ENCODE results near the gene MTMR8. TPM values are rescaled to one million over a fixed set of nuclear protein-coding genes. Genes with fewer than 3 reads are reported as not detected.

Gene MTMR8
- total RNA-seq, 4 donors from 2014 or later = 0.42 to 2.3 (median 1.3) TPM

- WGBS = 64% methylated on average over 4 of the region's 4 CpGs
- H3K9me3 ChIP-seq = no peaks in the 10 kb centered on the region
- no peaks in the 10 kb centered on the region for H3K36me3 ChIP-seq
- H3K4me1 ChIP-seq = no peaks in the 10 kb centered on the region
- TF ChIP-seq POLR2AphosphoS5 (IDR thresholded peaks at IDR 0.05) = no peak
- no peak for TF ChIP-seq EP300 (IDR thresholded peaks at IDR 0.05)
- no peak for TF ChIP-seq CTCF (IDR thresholded peaks at IDR 0.05)
- no peak for TF ChIP-seq POLR2A (IDR thresholded peaks at IDR 0.05)
- no peaks in the 10 kb centered on the region for H3K27me3 ChIP-seq
- no peak overlapping the region for H3K4me3 ChIP-seq
- H3K27ac ChIP-seq = no peak overlapping the region
- DNase-seq (ENCODE audit: low spot score in 2 of 2) = no peak
Observed at GRCh38 chrX:64350047-64350446, 45.2 kb downstream of the MTMR8 start.

- 54% methylated on average over 1 of the region's 1 CpG for WGBS
- H3K27me3 ChIP-seq = no peaks in the 10 kb centered on the region
- DNase-seq (ENCODE audit: low spot score in 2 of 2) = no peak
- TF ChIP-seq CTCF (IDR thresholded peaks at IDR 0.05) = no peak
- TF ChIP-seq EP300 (IDR thresholded peaks at IDR 0.05) = no peak
- no peak for TF ChIP-seq POLR2A (IDR thresholded peaks at IDR 0.05)
- no peak for TF ChIP-seq POLR2AphosphoS5 (IDR thresholded peaks at IDR 0.05)
- no peaks in the 10 kb centered on the region for H3K4me1 ChIP-seq
- no peak overlapping the region for H3K27ac ChIP-seq
- H3K36me3 ChIP-seq = no peaks in the 10 kb centered on the region
- H3K4me3 ChIP-seq = no peak overlapping the region
- no peaks in the 10 kb centered on the region for H3K9me3 ChIP-seq
Observed at GRCh38 chrX:64342811-64343210, 52.4 kb downstream of the MTMR8 start.

GRCh38 chrX:64338296-64338695, 57.0 kb downstream of the MTMR8 start:
- TF ChIP-seq CTCF (IDR thresholded peaks at IDR 0.05) = no peak
- no peak for TF ChIP-seq POLR2A (IDR thresholded peaks at IDR 0.05)
- no peak for TF ChIP-seq EP300 (IDR thresholded peaks at IDR 0.05)
- H3K36me3 ChIP-seq = no peaks in the 10 kb centered on the region
- no peak overlapping the region for H3K4me3 ChIP-seq
- 95% methylated on average over 1 of the region's 1 CpG for WGBS
- no peaks in the 10 kb centered on the region for H3K27me3 ChIP-seq
- DNase-seq (ENCODE audit: low spot score in 2 of 2) = no peak
- H3K4me1 ChIP-seq = no peaks in the 10 kb centered on the region
- H3K27ac ChIP-seq = no peak overlapping the region
- H3K9me3 ChIP-seq = no peaks in the 10 kb centered on the region

- Histone ChIP-seq H3K4me3 (no peak overlapping the region), H3K4me1 (no peaks in the 10 kb centered on the region), H3K36me3 (no peaks in the 10 kb centered on the region), H3K27ac (no peak overlapping the region), H3K9me3 (no peaks in the 10 kb centered on the region), H3K27me3 (no peaks in the 10 kb centered on the region)
- DNase-seq (ENCODE audit: low spot score in 2 of 2) = no peak
- 54% methylated on average over 3 of the region's 3 CpGs for WGBS
- no peak for TF ChIP-seq POLR2A (IDR thresholded peaks at IDR 0.05)
- TF ChIP-seq EP300 (IDR thresholded peaks at IDR 0.05) = no peak
- no peak for TF ChIP-seq POLR2AphosphoS5 (IDR thresholded peaks at IDR 0.05)
- no peak for TF ChIP-seq CTCF (IDR thresholded peaks at IDR 0.05)
Observed at GRCh38 chrX:64334467-64334866, 60.8 kb downstream of the MTMR8 start.

GRCh38 chrX:64330284-64330683, 65.0 kb downstream of the MTMR8 start:
- Histone ChIP-seq H3K36me3 (no peaks in the 10 kb centered on the region), H3K27ac (no peak overlapping the region), H3K4me3 (no peak overlapping the region), H3K27me3 (no peaks in the 10 kb centered on the region), H3K4me1 (no peaks in the 10 kb centered on the region), H3K9me3 (no peaks in the 10 kb centered on the region)
- no peak for DNase-seq (ENCODE audit: low spot score in 2 of 2)
- TF ChIP-seq POLR2AphosphoS5 (IDR thresholded peaks at IDR 0.05) (no peak), POLR2A (IDR thresholded peaks at IDR 0.05) (no peak), EP300 (IDR thresholded peaks at IDR 0.05) (no peak), CTCF (IDR thresholded peaks at IDR 0.05) (no peak)

All from suprapubic skin (tissue), 4 donors.